NCI-H69 (cell line): ENCODE measurements around the gene LYZL4.
A peak's percentile ranks its signal among the peaks of the same experiment; 100 is the strongest.

Experiments used
- DNase-seq: peaks from one replicate; lab custom pipeline; 2025; lab: John Stamatoyannopoulos, UW

The LYZL4 gene

DNA sequence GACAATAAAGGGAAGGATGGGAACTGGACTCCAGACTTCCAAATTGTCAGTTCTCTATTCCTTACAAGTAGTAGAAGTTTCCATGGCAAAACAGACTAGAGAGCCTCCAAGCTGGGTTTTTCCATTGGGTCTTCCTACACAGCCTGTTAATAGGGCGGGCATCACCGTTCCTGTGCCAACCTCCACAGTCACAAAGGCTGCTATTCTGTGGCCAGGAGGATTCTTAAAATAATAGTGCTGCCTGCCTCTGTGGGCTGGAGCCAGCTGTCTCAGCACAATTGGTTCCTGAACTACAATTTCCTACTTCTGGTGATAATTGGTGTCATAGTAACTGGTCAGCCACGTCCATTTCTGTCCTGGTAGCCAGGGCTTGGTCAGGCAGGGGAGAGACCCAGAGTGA lies 38.6 kb downstream of the LYZL4 start:
- DNase-seq, result no peak

DNA sequence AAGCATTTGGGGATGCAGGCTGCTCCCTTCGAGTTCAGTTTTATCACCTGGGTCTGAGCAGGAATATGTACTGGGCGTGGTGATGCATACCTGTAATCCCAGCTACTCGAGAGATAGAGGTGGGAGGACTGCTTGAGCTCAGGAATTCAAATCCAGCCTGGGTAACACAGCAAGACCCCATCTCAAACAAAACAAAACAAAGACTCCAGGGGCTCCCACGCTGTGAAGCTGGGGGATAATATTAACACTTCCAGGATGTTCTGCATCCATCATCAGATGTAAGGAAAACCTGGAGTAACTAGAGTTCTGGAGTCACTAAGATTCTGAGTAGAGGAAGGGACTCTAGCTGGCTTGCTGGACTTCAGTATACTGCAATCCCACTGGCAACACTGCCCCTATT lies 40.6 kb downstream of the LYZL4 start:
- no peak for DNase-seq

DNA sequence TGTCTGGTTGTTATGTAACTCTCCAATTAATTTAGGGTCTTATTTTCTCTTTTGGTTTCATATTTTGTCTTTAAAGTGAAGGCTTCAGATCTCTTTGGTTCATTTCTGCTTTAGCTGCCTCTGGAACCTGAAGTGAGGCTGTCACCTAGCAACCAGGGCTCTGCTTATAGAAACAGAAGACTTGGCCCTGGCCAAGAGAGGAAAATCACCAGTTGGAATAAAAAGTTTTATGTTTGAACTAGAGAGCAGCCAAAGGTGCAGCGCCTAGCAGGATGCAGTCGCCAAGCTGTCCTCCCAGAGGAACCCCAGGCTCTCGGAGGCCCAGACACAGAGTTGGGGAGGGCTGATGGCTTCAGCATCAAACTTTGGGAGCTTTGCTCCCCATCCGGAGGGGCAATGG lies 41.1 kb downstream of the LYZL4 start:
- peak; percentile 2 for DNase-seq

DNA sequence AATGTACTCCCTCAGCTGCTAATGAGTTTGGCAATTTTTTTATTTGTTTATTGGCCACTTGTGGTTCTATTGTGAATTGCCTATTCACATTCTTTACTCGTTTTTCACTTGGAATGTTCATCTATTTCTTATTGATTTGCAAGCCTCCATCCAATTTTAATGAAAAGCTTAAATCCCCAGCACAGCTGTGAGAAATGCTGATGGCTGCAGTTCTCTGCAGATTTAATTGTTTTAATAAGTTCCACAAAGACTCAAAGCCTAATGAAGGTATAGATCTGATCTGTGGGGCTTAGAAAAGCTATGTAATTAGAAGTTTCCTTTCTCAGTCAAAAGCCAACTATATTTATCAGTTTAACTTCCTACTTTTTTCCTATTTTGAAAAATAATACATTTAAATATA lies 41.5 kb downstream of the LYZL4 start:
- no peak for DNase-seq

DNA sequence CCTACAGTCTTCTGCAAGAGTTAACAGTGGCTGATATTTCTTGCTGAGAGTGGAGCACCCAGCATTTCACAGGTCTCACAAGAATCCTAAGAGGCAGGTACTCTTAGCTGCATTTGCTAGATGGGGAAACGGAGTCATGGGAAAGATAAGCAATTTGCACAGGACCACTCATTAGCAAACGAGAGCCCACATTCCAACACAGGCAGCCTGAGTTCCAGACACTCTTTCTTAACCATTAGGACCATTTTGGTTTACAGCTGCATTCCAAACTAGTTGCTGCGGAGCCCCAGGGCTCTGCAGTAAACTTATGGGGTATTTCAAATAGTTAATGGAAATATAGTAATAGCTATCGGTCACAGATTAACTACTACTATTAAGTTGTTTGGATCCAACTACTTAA lies 42.5 kb downstream of the LYZL4 start:
- no peak for DNase-seq

DNA sequence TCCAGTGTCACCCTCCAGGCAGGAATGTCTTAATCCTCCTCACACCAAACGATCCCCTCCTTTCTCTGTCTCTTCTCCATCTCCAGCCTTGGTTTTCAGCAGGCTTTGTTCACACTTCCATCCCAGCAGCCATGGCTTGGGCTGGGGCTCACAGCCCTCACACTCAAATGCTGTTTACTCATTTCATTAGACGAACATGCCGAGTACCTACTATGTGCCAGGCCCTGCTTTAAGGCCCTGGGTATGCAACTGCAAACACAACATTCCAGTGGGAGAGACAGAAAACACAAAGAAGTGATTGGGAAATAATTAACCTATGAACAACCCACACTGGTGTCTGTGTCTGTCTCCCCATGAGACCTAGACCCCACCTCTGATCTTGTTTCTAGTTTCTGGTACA lies 43.9 kb downstream of the LYZL4 start:
- no peak for DNase-seq

DNA sequence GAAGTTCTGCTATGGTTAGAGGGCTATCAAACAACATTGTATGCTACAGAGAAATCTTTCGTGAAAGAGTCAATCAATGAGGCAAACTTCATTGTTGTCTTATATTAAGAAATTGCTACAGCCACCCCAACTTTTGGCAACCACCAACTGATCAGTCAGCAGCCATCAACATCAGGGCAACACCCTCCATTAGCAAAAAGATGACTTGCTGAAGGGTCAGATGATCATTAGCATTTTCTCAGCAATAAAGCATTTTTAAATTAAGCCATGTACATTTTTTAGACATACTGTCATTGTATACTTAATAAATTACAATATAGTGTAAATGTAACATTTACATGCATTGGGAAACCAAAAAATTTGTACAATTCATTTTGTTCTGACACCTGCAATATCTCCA lies 53.1 kb downstream of the LYZL4 start:
- DNase-seq, result no peak

DNA sequence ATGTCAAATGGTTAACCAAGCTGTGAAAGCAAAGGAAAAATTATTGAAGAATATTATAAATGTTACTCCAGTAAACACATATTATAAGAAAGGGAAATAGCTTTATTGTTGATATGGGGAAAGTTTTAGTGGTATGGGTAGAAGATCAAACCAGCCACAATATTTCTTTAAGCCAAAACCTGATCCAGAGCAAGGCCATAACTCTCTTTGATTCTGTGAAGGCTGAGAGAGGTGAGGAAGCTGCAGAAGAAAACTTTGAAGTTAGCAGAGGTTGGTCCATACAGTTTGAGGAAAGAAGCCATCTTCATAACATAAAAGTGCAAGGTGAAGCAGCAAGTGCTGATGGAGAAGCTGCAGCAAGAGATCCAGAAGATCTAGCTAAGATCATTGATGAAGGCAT lies 54.8 kb downstream of the LYZL4 start:
- no peak for DNase-seq

DNA sequence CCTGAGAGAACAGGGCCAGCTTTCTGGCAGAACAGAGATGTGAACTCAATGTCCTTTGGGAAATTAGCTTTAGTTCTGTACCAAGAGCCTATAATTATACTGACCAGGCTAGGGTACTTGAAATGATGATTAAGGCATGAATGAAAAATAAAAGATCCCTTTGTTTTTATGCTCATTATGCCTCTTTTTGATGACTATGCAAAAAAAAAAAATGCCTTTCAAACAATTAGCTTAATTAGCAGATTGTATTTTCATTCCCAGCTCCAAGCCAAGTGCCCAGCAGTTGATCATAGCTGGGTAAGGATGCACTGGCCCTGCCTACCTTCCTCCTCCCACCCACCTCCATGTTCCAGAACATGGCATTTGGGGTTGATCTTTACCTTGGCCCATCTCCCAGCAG lies 56.8 kb downstream of the LYZL4 start:
- peak; percentile 39 for DNase-seq

DNA sequence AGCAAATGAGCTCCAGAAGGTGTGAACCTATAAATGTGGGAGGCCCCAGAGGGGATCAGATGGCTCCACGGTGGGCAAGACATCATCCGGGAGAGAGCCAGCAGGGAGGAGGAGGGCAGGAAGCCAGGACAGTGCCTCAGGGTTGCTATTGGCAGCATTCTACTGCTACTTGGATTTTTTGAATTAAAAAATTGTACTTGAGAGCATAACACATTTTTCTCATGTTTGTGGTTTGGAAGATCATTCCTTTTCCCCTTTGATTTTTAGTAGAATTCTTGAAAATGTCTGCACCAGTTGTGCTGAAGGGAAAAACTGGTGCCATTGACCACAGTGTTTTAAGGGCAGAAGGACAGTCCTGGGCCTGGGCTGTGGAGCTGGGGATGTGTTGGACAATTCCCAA lies 59.2 kb downstream of the LYZL4 start:
- no peak for DNase-seq

DNA sequence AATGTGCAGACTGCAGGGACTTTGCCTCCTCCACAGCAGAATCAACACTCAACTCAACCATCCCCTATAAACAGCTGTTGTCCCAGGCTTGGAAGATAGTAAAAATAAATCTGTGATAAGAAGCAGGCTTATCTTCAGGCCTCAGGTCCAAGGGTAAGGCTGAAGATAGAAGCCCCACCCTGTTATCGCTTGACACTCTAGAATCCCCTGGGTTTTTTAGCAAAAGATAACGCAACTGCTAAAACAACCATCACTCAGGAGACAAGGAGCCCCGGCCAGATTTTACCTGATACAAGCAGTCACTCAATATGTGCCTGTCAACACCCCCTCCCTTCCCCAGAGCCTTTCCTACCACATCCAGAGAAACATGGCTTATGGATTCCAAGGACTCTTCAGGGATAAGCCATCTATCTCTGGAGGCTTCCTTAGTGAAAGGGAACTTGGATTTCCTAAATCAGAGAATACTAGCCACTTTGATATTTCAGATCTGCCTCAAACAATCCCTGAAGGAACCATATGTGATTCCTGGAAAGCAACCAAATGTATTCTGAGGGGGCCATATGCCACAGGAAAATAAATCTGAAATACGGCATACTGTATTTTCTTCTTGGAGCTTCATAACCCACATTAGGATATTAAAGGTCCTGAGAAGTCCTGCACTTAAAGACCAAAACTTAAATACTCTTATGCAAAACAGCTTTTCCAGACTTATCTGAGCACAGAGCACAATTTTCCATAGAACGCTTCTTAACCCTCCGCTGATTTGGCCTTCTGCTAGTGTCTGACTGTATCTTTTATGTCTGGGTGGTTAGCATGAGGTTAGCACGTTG lies 60.4 kb downstream of the LYZL4 start:
- no peak for DNase-seq

DNA sequence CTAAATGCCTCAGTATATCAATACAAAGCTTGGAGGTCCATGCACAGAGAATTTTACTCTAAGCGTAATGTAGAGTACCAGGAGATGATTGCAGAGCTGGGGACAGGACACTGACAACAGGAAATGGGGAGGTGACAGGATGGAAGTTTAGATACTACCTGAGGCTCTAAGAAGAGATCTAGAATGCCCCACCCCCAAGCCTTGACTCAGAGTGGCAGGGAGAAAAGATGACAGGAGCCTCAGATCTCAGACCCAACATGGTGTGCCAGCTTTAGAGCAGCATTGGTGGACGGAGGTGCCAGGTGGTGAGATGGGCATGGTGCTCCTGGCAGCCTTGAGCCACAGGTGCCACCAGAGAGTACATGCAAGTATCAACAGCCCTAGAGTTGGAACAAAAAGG lies 62.5 kb downstream of the LYZL4 start:
- no peak for DNase-seq
